ENCODE data around the gene RBM5.
A peak's percentile ranks its signal among the peaks of the same experiment; 100 is the strongest.
"Not testable (repeated sequence)": the region's sequence is repeated elsewhere in the genome, so short reads cannot be mapped to it uniquely, and the experiment has no call there.

Gene RBM5

GRCh38 chr3:50088725-50089608 is at the start of gene RBM5:
Gene RBM5 (plus strand): TSS chr3:50088919. CDS start chr3:50090435, 1,516 bp downstream.
- peak; percentile 39 for DNase-seq

GRCh38 chr3:50044976-50045375 is 43.7 kb upstream of the RBM5 start:
- no peak for DNase-seq

DNA sequence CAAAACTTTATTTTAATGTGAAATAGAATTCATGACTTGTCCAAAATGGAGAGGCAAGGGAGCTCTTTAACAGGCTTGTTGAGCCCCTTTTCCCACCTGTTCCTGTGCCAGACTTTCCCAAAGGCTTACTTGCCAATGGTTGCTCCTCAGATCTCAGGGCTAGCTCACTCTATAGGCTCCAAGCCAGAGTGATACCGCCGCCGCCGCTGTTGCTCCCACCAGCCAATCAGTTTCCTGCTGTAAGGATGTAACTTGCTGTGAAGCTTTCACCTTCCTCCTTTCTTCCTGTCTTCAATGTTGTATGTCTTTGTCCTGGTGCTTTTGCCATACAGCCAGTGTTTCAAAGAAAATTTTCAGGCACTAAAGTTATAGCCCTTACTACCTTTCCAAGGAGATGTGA is 41.3 kb upstream of the RBM5 start:
- DNase-seq = no peak

DNA sequence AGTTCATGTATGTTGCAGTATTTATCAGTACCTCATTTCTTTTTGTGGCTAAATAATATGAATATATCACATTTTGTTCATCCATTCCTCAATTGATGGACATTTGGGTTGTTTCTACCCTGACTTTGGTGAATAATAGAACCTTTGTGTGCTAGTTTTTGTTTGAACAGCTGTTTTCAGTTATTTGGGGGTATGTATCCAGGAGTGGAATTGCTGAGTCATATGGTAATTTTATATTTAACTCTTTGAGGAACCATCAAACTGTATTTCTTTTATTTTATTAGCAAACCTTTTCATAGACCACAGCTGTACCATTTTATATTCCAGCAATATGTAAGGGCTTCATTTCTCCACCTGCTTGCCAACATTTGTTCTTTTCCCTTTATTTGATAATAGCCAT is 38.4 kb upstream of the RBM5 start:
- DNase-seq = no peak

DNA sequence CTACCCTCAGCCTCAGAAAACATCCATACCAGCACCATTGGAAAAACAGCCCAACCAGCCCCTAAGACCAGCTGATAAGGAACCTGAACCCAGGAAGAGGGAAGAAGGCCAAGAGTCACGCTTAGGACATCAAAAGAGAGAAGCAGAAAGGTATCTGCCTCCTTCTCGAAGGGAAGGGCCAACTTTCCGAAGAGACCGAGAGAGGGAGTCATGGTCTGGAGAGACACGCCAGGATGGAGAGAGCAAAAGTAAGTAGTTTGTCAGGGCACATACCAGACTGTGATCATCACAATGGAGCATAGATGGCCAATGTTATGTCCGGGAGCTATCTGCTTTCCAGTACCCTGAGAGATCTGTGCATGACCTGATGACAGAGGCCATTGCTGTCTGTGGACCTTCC is 31.0 kb upstream of the RBM5 start:
- DNase-seq = no peak

DNA sequence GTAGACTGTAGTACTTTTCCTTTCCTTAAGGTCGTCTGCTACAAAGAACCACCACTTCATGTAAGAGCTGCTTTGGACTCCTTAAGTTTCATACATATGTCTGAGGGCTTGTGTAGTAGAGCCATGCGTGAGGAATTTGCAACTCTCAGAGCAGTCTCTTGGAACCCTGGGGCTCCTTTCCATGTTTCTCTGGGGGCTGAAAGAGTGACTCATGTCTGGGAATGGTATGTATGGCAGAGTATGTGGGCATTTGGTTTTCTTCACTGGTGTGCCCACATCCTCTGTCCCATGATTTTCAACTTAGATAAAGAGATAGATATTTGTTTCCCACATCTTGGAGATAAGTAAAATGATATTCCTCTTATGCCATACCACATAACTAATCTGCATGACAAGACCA is 20.6 kb upstream of the RBM5 start:
- no peak for DNase-seq

GRCh38 chr3:50078091-50078490 is 10.6 kb upstream of the RBM5 start:
- no peak for DNase-seq

GRCh38 chr3:50078622-50079021 is 10.1 kb upstream of the RBM5 start:
- DNase-seq = no peak

DNA sequence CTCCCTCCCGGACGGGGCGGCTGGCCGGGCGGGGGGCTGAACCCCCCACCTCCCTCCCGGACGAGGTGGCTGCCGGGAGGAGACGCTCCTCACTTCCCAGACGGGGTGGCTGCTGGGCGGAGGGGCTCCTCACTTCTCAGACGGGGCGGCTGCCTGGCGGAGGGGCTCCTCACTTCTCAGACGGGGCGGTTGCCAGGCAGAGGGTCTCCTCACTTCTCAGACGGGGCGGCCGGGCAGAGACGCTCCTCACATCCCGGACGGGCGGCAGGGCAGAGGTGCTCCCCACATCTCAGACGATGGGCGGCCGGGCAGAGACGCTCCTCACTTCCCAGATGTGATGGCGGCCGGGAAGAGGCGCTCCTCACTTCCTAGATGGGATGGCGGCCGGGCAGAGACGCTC is 3.8 kb upstream of the RBM5 start:
- DNase-seq = not testable (repeated sequence)

- no peak for DNase-seq
Measured at GRCh38 chr3:50089609-50089945, 858 bp downstream of the RBM5 start.

DNA sequence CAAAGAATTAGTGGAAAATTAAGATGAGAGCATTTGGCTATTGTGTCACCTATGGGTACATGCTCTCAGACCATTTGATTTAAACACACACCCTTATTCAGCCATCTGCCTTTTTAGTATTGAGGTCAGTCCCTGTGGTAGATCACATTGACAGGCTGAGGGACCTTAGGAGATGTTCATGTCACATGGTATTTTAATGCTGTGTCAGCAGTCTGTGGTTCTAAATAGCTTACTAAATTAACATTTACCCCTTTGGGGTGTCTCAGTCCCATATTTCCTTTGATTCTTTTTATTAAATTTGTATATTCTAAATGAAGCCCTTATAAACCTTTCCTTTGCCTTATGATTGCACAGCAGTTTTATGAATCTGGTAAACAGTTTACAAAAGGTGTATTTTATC is 2.3 kb downstream of the RBM5 start:
- DNase-seq = no peak

DNA sequence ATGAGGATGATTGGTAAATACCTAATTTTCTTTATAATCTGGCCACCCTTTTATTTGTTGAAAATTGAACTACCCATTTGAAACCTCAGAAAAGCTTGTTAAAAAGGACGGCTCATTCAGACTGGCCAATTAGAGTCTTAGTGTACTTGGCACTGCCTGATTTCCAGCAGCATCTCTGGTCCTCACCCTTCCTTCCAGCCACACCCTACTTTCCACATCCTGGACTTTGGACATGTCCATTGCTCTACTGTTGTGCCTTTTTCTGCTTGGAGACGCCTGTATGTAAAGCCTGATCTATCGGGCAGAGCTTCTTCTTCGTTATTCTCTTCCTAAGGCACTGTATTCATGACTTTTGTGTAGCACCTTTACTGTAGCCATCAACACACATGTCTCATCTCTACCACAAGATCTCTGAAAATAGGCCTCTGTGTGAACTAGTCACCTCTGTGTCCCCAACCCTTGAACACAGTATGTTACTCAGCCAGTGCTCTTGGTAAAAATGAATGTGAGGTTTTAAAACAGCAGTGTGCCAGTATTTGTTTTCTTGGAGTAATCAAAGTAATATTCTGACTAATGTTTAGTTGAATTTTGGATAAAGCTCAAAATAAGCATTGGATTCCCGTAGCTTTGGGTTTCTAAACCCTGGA is 6.8 kb downstream of the RBM5 start:
- no peak for DNase-seq

- no peak for DNase-seq
Measured at GRCh38 chr3:50100386-50100785, 11.7 kb downstream of the RBM5 start.

- DNase-seq = no peak
Measured at GRCh38 chr3:50100956-50101845, 12.5 kb downstream of the RBM5 start.

GRCh38 chr3:50102558-50102957 is 13.8 kb downstream of the RBM5 start:
- DNase-seq = no peak

DNA sequence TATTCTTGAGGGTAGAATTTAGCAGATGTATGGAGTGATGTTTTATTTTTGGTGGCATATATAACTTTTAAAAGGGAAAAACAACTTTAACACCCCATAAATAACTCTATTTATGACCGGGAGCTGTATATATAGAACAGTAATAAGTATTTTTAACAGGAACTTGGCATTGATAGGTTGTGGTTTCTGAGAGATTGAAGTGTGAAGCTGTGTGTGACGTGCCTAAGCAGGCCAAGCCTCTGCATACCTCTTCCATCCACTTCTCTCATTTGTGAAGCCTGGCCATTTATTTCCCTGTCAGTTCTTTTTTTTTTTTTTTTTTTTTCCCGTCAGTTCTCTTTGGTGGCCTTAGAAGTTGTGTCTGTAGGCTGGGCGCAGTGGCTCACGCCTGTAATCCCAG is 23.0 kb downstream of the RBM5 start:
- no peak for DNase-seq

DNA sequence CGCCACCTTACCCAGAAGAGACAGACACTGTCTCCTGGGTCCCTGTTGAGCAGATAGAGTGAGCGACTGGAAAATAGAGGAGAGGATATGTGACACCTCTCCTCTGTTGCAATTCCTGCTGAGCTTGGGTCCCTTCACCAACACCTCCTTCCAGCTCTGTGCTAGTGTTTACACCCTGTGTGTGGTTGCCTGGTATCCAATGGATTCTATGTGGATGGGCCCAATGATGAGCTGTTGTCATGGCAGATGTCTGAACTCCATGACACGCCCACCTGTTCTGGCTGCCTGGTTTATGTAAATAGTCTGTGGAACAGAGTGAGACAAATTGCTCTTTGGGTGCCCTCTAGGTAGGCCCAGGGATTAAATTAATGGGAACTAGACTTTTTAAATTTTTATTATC is 23.7 kb downstream of the RBM5 start:
- DNase-seq = peak; percentile 19

DNA sequence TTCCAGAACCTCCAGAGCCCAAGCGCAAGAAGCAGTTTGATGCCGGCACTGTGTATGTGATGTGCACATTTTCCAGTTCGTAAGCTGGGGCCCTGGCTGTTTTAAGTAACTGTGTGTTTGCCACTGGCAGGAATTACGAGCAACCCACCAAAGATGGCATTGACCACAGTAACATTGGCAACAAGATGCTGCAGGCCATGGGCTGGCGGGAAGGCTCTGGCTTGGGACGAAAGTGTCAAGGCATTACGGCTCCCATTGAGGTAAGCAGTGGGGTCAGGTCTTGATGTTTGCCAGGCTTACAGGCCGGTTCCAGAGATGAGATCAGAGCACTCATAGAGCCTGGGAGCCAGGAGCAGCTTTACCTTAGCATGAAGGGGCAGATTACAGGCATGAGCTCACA is 28.4 kb downstream of the RBM5 start:
- no peak for DNase-seq

DNA sequence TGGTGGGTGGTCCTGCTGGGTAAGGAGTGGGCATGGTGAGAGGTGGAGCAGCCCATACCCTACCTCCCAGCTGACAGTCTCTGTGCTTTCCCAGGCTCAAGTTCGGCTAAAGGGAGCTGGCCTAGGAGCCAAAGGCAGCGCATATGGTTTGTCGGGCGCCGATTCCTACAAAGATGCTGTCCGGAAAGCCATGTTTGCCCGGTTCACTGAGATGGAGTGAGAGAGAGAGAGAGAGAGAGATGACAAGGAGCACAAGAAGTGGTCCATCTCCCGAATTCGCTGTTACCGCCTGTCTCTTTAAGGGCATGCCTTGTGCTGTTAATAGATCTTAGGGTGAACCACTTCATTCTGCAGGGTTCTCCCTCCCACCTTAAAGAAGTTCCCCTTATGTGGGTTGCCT is 29.5 kb downstream of the RBM5 start:
- no peak for DNase-seq

GRCh38 chr3:50119786-50120185 is 31.1 kb downstream of the RBM5 start:
- no peak for DNase-seq

DNA sequence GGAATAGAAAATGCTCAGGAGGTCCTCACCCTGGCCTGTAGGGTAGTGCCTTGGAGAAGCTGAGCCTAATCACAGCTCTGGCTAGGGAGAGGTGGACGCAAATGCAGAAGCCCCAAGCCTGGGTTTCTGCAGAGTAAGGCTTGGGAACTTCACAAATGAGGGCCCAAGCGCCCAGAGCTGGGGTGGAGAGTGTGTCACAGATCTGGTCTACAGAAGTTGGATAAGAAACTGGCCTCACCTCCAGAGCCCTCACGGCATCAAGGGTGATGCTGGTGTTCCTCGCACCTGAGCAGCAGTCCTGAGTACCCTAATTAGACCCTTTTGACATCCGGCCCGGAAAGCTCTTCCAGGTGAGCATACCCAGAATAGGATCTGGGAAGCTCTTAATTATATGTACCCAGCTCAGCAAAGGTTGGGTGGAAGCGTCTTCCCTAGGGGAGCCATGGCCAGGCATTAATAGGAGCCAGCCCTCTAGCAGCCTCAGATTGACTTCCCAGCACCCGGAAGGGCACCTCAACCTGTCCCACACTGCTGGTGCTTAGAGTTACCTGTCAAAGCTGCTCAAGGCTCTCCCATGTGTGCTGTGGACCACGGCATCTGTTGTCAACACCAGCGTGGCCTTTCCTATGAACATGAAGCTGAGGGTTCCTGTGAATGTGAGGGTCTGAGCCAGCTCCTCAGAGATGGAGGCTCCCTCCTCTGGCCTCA is 31.8 kb downstream of the RBM5 start:
- no peak for DNase-seq

- no peak for DNase-seq
Measured at GRCh38 chr3:50121072-50122032, 32.6 kb downstream of the RBM5 start.
